GM12878 (cell line): ENCODE measurements around the gene MMP15. TPM values are rescaled to one million over a fixed set of nuclear protein-coding genes. Genes with fewer than 3 reads are reported as not detected.

Experiments
- ATAC-seq: fragments of 200-7000 bp; cut with Tn5 transposase; 3 replicates; pipeline ENCODE4 v1.9.1; 2020; ENCODE audit warnings: mild to moderate bottlenecking, moderate library complexity
- BruUV-seq: library from RNA; stranded (reverse); fragments of 400-500 nt; replicated peaks from 2 replicates; lab custom pipeline; 2021; lab: Mats Ljungman, UMichigan
- CTCF ChIA-PET: fragments of 300-600 bp; sonication (Branson Sonifier 250); formaldehyde crosslinking; extraction: SDS; loops from one replicate; lab custom pipeline; 2021; ENCODE audit warnings: inconsistent platforms; lab: Yijun Ruan, JAX
- POLR2A ChIA-PET: fragments of 350-600 bp; formaldehyde crosslinking; extraction: SDS; loops from one replicate; lab custom pipeline; 2021; ENCODE audit warnings: inconsistent platforms; lab: Charles Lee
- RAD21 ChIA-PET: fragments of 300-600 bp; sonication (Branson Sonifier 250); formaldehyde crosslinking; loops from one replicate; lab custom pipeline; 2023; ENCODE audit warnings: antibody characterized with exemption; ENCODE audit not compliant: unreplicated experiment; lab: Charles Lee
- SMC1A ChIA-PET: fragments of 300-600 bp; sonication (Branson Sonifier 250); formaldehyde crosslinking; loops from one replicate; lab custom pipeline; 2023; ENCODE audit not compliant: unreplicated experiment, uncharacterized antibody; lab: Charles Lee
- DNase-seq: peaks from one replicate; pipeline ENCODE4 v3.0.0-alpha.2; 2011; ENCODE audit warnings: low read depth, low spot score
- FAIRE-seq: peaks from 3 replicates; lab custom pipeline; 2011; peaks lifted over from hg19 to GRCh38; lab: Jason Lieb, UNC
- H2AFZ ChIP-seq: 2 replicates; pipeline ENCODE4 v1.6.0; 2011; ENCODE audit warnings: low read depth, low read length, control low read depth; ENCODE audit not compliant: control insufficient read depth
- H3K27ac ChIP-seq: 2 replicates; pipeline ENCODE4 v1.5.1; 2011; ENCODE audit warnings: control low read depth; ENCODE audit not compliant: control insufficient read depth, insufficient read depth
- H3K27me3 ChIP-seq, 2 experiments: replicated peaks in 1 of 2; 2 replicates each; pipeline versions ENCODE4 v1.6.0 to v1.6.1; 2011; ENCODE audit warnings: low read length in 1 of 2; ENCODE audit not compliant: control insufficient read depth in 2 of 2, insufficient read depth in 2 of 2
- H3K36me3 ChIP-seq, 2 experiments: 2 replicates each; pipeline ENCODE4 v1.5.1; 2011; ENCODE audit warnings: low read length in 1 of 2; ENCODE audit not compliant: control insufficient read depth in 2 of 2, insufficient read depth in 2 of 2
- H3K4me1 ChIP-seq: 2 replicates; pipeline ENCODE4 v1.6.1; 2011; ENCODE audit warnings: mild to moderate bottlenecking, low read length, moderate library complexity, mixed read lengths; ENCODE audit not compliant: control insufficient read depth, insufficient read depth
- H3K4me2 ChIP-seq: 2 replicates; pipeline ENCODE4 v1.6.0; 2011; ENCODE audit warnings: control low read depth; ENCODE audit not compliant: control insufficient read depth, insufficient read depth
- H3K4me3 ChIP-seq: fragments of 200-600 bp; sonication (generic); 2 replicates; pipeline ENCODE4 v1.5.1; 2016
- H3K79me2 ChIP-seq: 2 replicates; pipeline ENCODE4 v1.6.0; 2011; ENCODE audit warnings: low read length; ENCODE audit not compliant: control insufficient read depth, insufficient read depth
- H3K9ac ChIP-seq: 2 replicates; pipeline ENCODE4 v1.8.0; 2011; ENCODE audit warnings: low read length, control low read depth, mixed read lengths; ENCODE audit not compliant: control insufficient read depth, insufficient read depth
- H3K9me3 ChIP-seq: replicated peaks from 3 replicates; pipeline ENCODE4 v1.5.1; 2011; ENCODE audit warnings: mild to moderate bottlenecking, low read length; ENCODE audit not compliant: control insufficient read depth, insufficient read depth
- H4K20me1 ChIP-seq: 2 replicates; pipeline ENCODE4 v1.6.0; 2011; ENCODE audit not compliant: control insufficient read depth, insufficient read depth
- BRCA1 ChIP-seq: IDR thresholded peaks from 2 replicates; pipeline ENCODE4 v1.6.1; 2011; ENCODE audit warnings: low read depth, low read length, improper control_type of control experiment
- CEBPZ ChIP-seq: fragments of 150-350 bp; IDR thresholded peaks from 2 replicates; pipeline ENCODE4 v1.6.1; 2016; ENCODE audit warnings: low read depth, low read length
- CREB1 ChIP-seq: IDR thresholded peaks from 2 replicates; pipeline ENCODE4 v1.6.1; 2012; ENCODE audit warnings: low read depth, mild to moderate bottlenecking, inconsistent platforms
- CREM ChIP-seq: IDR thresholded peaks from 2 replicates; pipeline ENCODE4 v1.6.1; 2014; ENCODE audit warnings: antibody characterized with exemption, low read depth
- FOS ChIP-seq: IDR thresholded peaks from 3 replicates; pipeline ENCODE4 v1.6.1; 2011; ENCODE audit warnings: borderline replicate concordance; ENCODE audit not compliant: insufficient read length; ENCODE audit errors: extremely low read depth
- HDGF ChIP-seq: fragments of 450-650 bp; IDR thresholded peaks from 2 replicates; pipeline ENCODE4 v1.6.1; 2016; ENCODE audit warnings: antibody characterized with exemption
- LARP7 ChIP-seq: fragments of 450-650 bp; IDR thresholded peaks from 2 replicates; pipeline ENCODE4 v1.6.1; 2017; ENCODE audit warnings: mild to moderate bottlenecking
- POU2F2 ChIP-seq: IDR thresholded peaks from 3 replicates; pipeline ENCODE4 v1.6.1; 2011; ENCODE audit warnings: low read depth, mild to moderate bottlenecking, low read length, borderline replicate concordance
- RB1 ChIP-seq: fragments of 450-650 bp; formaldehyde crosslinking; IDR thresholded peaks from 2 replicates; pipeline ENCODE4 v1.6.1; 2017; ENCODE audit warnings: mild to moderate bottlenecking, borderline replicate concordance
- RBBP5 ChIP-seq: fragments of 200-600 bp; sonication (generic); conservative IDR thresholded peaks from 2 replicates; pipeline ENCODE4 v1.6.1; 2016
- TAF1 ChIP-seq: IDR thresholded peaks from 2 replicates; pipeline ENCODE4 v1.6.1; 2011; ENCODE audit warnings: mild to moderate bottlenecking, low read depth, low read length, borderline replicate concordance
- YY1 ChIP-seq: IDR thresholded peaks from 2 replicates; pipeline ENCODE4 v1.6.1; 2011; ENCODE audit warnings: low read depth, mild to moderate bottlenecking, low read length
- WGBS: methylation state at CpG from one replicate; pipeline ENCODE4 v1.1.6; 2016; ENCODE audit warnings: low lambda C conversion rate; ENCODE audit not compliant: insufficient replicate concordance, insufficient coverage; ENCODE audit errors: missing lambda C conversion rate; 5-methylcytosine and 5-hydroxymethylcytosine counted together
- in situ Hi-C: fragments of 300-500 bp; cut with MboI; formaldehyde crosslinking; loops from 9 replicates; pipeline ENCODE4 v1.14.3; 2018; ENCODE audit warnings: mixed read lengths
- intact Hi-C: fragments of 100-400 bp; cut with micrococcal nuclease; formaldehyde crosslinking; loops from one replicate; pipeline ENCODE4 v1.14.2; 2022; ENCODE audit not compliant: unreplicated experiment
- polyA plus RNA-seq, 11 experiments: library from polyadenylated mRNA; depleted of rRNA in 4 of 11; unstranded in 6 of 11; stranded (reverse) in 5 of 11; fragments of >200 nt; fragmentation: Nextera tagmentation in 4 of 11; fragmentation: Illumina TruSeq in 1 of 11; extraction: Ambion mirVana in 4 of 11; extraction: Trizol in 1 of 11; gene quantifications; 1 replicate in 1 of 11; 2 replicates in 10 of 11; pipeline versions ENCODE4 v1.2.1 to v1.2.3, GENCODE V29; 2011 to 2016; ENCODE audit warnings: inconsistent platforms in 2 of 11, missing spikeins in 2 of 11, low read depth in 1 of 11
- total RNA-seq, 4 experiments: library from RNA; depleted of rRNA in 3 of 4; stranded (reverse); fragments of >200 nt in 3 of 4; fragmentation: Illumina TruSeq in 1 of 4; extraction: Trizol in 1 of 4; gene quantifications; 2 replicates each; pipeline versions ENCODE4 v1.2.1 to v1.2.3, GENCODE V29; 2013 to 2021
- TF ChIP-seq, protein P1 (sequence below): fragments of 450-650 bp; formaldehyde crosslinking; IDR thresholded peaks from 2 replicates; pipeline ENCODE4 v1.4.0; 2022; ENCODE audit warnings: mild to moderate bottlenecking, moderate library complexity
- TF ChIP-seq, protein P2 (sequence below): fragments of 450-650 bp; IDR thresholded peaks from 2 replicates; pipeline ENCODE4 v1.6.1; 2017; ENCODE audit warnings: antibody characterized with exemption, mild to moderate bottlenecking, moderate library complexity

MMP15 gene
- total and polyA plus RNA-seq, 10 of the 15 experiments (the other 5 are each of a cell fraction or from before 2014, with no cell fraction given) = 0.08 to 0.56 (median 0.10) TPM; not detected in 7

- H3K79me2 ChIP-seq = no peaks in the 10 kb centered on the region
- DNase-seq (no peak), FAIRE-seq (no peak), ATAC-seq (no peak)
- H3K4me1 ChIP-seq = no peaks in the 10 kb centered on the region
- H3K9me3 ChIP-seq = no peaks in the 10 kb centered on the region
- H2AFZ ChIP-seq = no peak overlapping the region
- SMC1A ChIA-PET = interaction anchor here (0.9 to 1.9 kb wide), 3 partner anchors 11 to 30 kb away, joined by 3 to 12 read pairs (median 7); no protein-coding TSS in a partner anchor
- H3K36me3 ChIP-seq = no peaks in the 10 kb centered on the region
- no peak overlapping the region for H3K9ac ChIP-seq
- 20% methylated on average over 2 of the region's 2 CpGs for WGBS
- POLR2A ChIA-PET = interaction anchor here (0.8 kb wide), 1 partner anchor 13 kb away, joined by 3 read pairs; no protein-coding TSS in a partner anchor
- BruUV-seq = no TSS peak
- H3K4me3 ChIP-seq = no peak overlapping the region
- no peak overlapping the region for H3K27ac ChIP-seq
- H3K4me2 ChIP-seq = no peak overlapping the region
- RAD21 ChIA-PET = no interaction called here
- no peaks in the 10 kb centered on the region for H3K27me3 ChIP-seq
- no peaks in the 10 kb centered on the region for H4K20me1 ChIP-seq
- CTCF ChIA-PET = interaction anchor here (1.0 to 10.4 kb wide), 6 partner anchors 11 to 82 kb away, joined by 3 to 186 read pairs (median 8); partner anchors contain the start of gene CFAP20
- in situ Hi-C loops = no loop called here
- intact Hi-C loops = no loop called here
- TF ChIP-seq HDGF = no peak
- TF ChIP-seq, protein P1, sequence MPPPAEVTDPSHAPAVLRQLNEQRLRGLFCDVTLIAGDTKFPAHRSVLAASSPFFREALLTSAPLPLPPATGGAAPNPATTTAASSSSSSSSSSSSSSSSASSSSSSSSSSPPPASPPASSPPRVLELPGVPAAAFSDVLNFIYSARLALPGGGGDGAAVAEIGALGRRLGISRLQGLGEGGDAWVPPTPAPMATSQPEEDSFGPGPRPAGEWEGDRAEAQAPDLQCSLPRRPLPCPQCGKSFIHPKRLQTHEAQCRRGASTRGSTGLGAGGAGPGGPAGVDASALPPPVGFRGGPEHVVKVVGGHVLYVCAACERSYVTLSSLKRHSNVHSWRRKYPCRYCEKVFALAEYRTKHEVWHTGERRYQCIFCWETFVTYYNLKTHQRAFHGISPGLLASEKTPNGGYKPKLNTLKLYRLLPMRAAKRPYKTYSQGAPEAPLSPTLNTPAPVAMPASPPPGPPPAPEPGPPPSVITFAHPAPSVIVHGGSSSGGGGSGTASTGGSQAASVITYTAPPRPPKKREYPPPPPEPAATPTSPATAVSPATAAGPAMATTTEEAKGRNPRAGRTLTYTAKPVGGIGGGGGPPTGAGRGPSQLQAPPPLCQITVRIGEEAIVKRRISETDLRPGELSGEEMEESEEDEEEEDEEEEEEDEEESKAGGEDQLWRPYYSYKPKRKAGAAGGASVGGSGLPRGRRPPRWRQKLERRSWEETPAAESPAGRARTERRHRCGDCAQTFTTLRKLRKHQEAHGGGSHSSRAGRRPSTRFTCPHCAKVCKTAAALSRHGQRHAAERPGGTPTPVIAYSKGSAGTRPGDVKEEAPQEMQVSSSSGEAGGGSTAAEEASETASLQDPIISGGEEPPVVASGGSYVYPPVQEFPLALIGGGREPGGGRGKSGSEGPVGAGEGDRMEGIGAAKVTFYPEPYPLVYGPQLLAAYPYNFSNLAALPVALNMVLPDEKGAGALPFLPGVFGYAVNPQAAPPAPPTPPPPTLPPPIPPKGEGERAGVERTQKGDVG (CRISPR knock-in tag) = no peak
- no peak for TF ChIP-seq TAF1
- TF ChIP-seq CEBPZ = no peak
- TF ChIP-seq, protein P2, sequence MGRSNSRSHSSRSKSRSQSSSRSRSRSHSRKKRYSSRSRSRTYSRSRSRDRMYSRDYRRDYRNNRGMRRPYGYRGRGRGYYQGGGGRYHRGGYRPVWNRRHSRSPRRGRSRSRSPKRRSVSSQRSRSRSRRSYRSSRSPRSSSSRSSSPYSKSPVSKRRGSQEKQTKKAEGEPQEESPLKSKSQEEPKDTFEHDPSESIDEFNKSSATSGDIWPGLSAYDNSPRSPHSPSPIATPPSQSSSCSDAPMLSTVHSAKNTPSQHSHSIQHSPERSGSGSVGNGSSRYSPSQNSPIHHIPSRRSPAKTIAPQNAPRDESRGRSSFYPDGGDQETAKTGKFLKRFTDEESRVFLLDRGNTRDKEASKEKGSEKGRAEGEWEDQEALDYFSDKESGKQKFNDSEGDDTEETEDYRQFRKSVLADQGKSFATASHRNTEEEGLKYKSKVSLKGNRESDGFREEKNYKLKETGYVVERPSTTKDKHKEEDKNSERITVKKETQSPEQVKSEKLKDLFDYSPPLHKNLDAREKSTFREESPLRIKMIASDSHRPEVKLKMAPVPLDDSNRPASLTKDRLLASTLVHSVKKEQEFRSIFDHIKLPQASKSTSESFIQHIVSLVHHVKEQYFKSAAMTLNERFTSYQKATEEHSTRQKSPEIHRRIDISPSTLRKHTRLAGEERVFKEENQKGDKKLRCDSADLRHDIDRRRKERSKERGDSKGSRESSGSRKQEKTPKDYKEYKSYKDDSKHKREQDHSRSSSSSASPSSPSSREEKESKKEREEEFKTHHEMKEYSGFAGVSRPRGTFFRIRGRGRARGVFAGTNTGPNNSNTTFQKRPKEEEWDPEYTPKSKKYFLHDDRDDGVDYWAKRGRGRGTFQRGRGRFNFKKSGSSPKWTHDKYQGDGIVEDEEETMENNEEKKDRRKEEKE = no peak
- TF ChIP-seq YY1 = no peak
- TF ChIP-seq RB1 = no peak
- no peak for TF ChIP-seq RBBP5
- TF ChIP-seq BRCA1 = no peak
- no peak for TF ChIP-seq CREM
- no peak for TF ChIP-seq FOS
- TF ChIP-seq LARP7 = no peak
- no peak for TF ChIP-seq POU2F2
- TF ChIP-seq CREB1 = no peak
Observed at GRCh38 chr16:58096249-58096648, 70.7 kb downstream of the MMP15 start.
